Liver (tissue), 9 donors: Measurements from ENCODE around the gene MYG1. TPM values are rescaled to one million over a fixed set of nuclear protein-coding genes. Genes with fewer than 3 reads are reported as not detected.

Experiments used
- DNase-seq: peaks from one replicate; pipeline ENCODE4 v3.0.0-alpha.2; 2017; ENCODE audit warnings: low spot score
- H3K27ac ChIP-seq, 2 donors: one replicate each; pipeline ENCODE4 v1.7.0; 2013; ENCODE audit warnings: inconsistent platforms in 2 of 2, low read length in 2 of 2, control low read depth in 1 of 2, low read depth in 1 of 2, mild to moderate bottlenecking in 1 of 2
- H3K27me3 ChIP-seq, 4 donors: one replicate each; pipeline versions ENCODE4 v1.6.1 to v1.7.0; 2013; ENCODE audit warnings: low read length in 3 of 4, inconsistent platforms in 1 of 4, mild to moderate bottlenecking in 1 of 4, moderate library complexity in 1 of 4; ENCODE audit not compliant: control insufficient read depth in 4 of 4, insufficient read depth in 4 of 4
- H3K36me3 ChIP-seq, 4 donors: one replicate each; pipeline versions ENCODE4 v1.6.1 to v1.7.0; 2013; ENCODE audit warnings: low read length in 3 of 4, mild to moderate bottlenecking in 3 of 4, low read depth in 1 of 4, moderate library complexity in 1 of 4; ENCODE audit not compliant: control insufficient read depth in 4 of 4, insufficient read depth in 3 of 4
- H3K4me1 ChIP-seq, 4 donors: one replicate each; pipeline versions ENCODE4 v1.6.1 to v1.7.0; 2013; ENCODE audit warnings: low read length in 3 of 4, mild to moderate bottlenecking in 3 of 4, moderate library complexity in 1 of 4; ENCODE audit not compliant: control insufficient read depth in 4 of 4, insufficient read depth in 4 of 4
- H3K4me3 ChIP-seq, 3 donors: one replicate each; pipeline versions ENCODE4 v1.6.1 to v1.7.0; 2013; ENCODE audit warnings: low read length in 3 of 3, control low read depth in 1 of 3, low read depth in 1 of 3, mild to moderate bottlenecking in 1 of 3
- H3K9ac ChIP-seq, 2 donors: one replicate each; pipeline ENCODE4 v1.7.0; 2013; ENCODE audit warnings: low read length in 2 of 2, mild to moderate bottlenecking in 2 of 2, moderate library complexity in 2 of 2, control low read depth in 1 of 2, low read depth in 1 of 2
- H3K9me3 ChIP-seq, 4 donors: one replicate each; pipeline versions ENCODE4 v1.6.1 to v1.7.0; 2013; ENCODE audit warnings: low read length in 3 of 4; ENCODE audit not compliant: control insufficient read depth in 4 of 4
- ATF3 ChIP-seq: IDR thresholded peaks from 2 replicates; pipeline ENCODE4 v1.6.1; 2016; ENCODE audit warnings: antibody characterized with exemption
- EGR1 ChIP-seq, 2 donors: IDR thresholded peaks; 2 replicates each; pipeline ENCODE4 v1.6.1; 2016 to 2018; ENCODE audit warnings: antibody characterized with exemption in 2 of 2, low read depth in 2 of 2
- FOXA1 ChIP-seq: IDR thresholded peaks from 2 replicates; pipeline ENCODE4 v1.6.1; 2016; ENCODE audit warnings: antibody characterized with exemption
- GABPA ChIP-seq, 2 donors: IDR thresholded peaks in 1 of 2; conservative IDR thresholded peaks in 1 of 2; 2 replicates each; pipeline ENCODE4 v1.6.1; 2016; ENCODE audit warnings: antibody characterized with exemption in 2 of 2, mild to moderate bottlenecking in 1 of 2, moderate library complexity in 1 of 2
- HNF4A ChIP-seq, 2 donors: conservative IDR thresholded peaks; 2 replicates each; pipeline ENCODE4 v1.6.1; 2016; ENCODE audit warnings: antibody characterized with exemption in 2 of 2, mild to moderate bottlenecking in 2 of 2
- JUND ChIP-seq, 2 donors: IDR thresholded peaks; 2 replicates each; pipeline ENCODE4 v1.6.1; 2016; ENCODE audit warnings: antibody characterized with exemption in 2 of 2
- MAX ChIP-seq: IDR thresholded peaks from 2 replicates; pipeline ENCODE4 v1.6.1; 2016; ENCODE audit warnings: antibody characterized with exemption
- NR2F2 ChIP-seq: IDR thresholded peaks from 2 replicates; pipeline ENCODE4 v1.6.1; 2016; ENCODE audit warnings: antibody characterized with exemption
- REST ChIP-seq: IDR thresholded peaks from 2 replicates; pipeline ENCODE4 v1.6.1; 2016; ENCODE audit warnings: antibody characterized with exemption, mild to moderate bottlenecking
- RXRA ChIP-seq, 2 donors: IDR thresholded peaks; 2 replicates each; pipeline ENCODE4 v1.6.1; 2017 to 2018; ENCODE audit warnings: antibody characterized with exemption in 2 of 2, mild to moderate bottlenecking in 1 of 2
- SP1 ChIP-seq: IDR thresholded peaks from 2 replicates; pipeline ENCODE4 v1.6.1; 2018; ENCODE audit warnings: antibody characterized with exemption, mild to moderate bottlenecking
- TAF1 ChIP-seq: conservative IDR thresholded peaks from 2 replicates; pipeline ENCODE4 v1.6.1; 2016; ENCODE audit warnings: antibody characterized with exemption, mild to moderate bottlenecking
- YY1 ChIP-seq: IDR thresholded peaks from 2 replicates; pipeline ENCODE4 v1.6.1; 2016; ENCODE audit warnings: antibody characterized with exemption, mild to moderate bottlenecking
- ZBTB33 ChIP-seq: IDR thresholded peaks from 2 replicates; pipeline ENCODE4 v1.6.1; 2016; ENCODE audit warnings: antibody characterized with exemption
- WGBS: extraction: QIAGEN DNeasy Blood & Tissue Kit; methylation state at CpG from one replicate; pipeline ENCODE4 v1.1.7; 2013; 5-methylcytosine and 5-hydroxymethylcytosine counted together
- polyA plus RNA-seq, 2 donors: library from polyadenylated mRNA; stranded (reverse) in 1 of 2; unstranded in 1 of 2; fragments of 200-250 nt in 1 of 2; fragments of >200 nt in 1 of 2; fragmentation: Nextera tagmentation in 1 of 2; extraction: Ambion mirVana in 1 of 2; gene quantifications; one replicate each; pipeline versions ENCODE4 v1.2.1 to v1.2.3, GENCODE V29; 2013 to 2015
- total RNA-seq, 2 donors: library from RNA; depleted of rRNA; stranded (reverse); fragments of >200 nt; gene quantifications; one replicate each; pipeline ENCODE4 v1.2.3, GENCODE V29; 2014
- donor health status: healthy.
- donor health status: healthy.
- donor health status: healthy.
- donor health status: healthy.
- donor health status: healthy.

MYG1 gene
- total and polyA plus RNA-seq, 4 donors: 15.0 to 28.0 (median 19.3) TPM

- TF ChIP-seq TAF1 (no peak), SP1 (peak; percentile 94), YY1 (peak; percentile 84), JUND (IDR thresholded peaks at IDR 0.05) (no peak), HNF4A (conservative IDR thresholded peaks at IDR 0.05) (peak; percentile 58 to 75), NR2F2 (peak; percentile 49), RXRA (IDR thresholded peaks at IDR 0.05) (peak in 1 of 2 donors; percentile 47)
Observed at GRCh38 chr12:53324779-53325510, 25.4 kb downstream of the MYG1 start (continued).

- DNase-seq: no peak
- H3K4me1 ChIP-seq: peaks cover under 1 to 31% (median 19%) of the 10 kb centered on the region in 4 donors
- 1% methylated on average over 50 of the region's 50 CpGs for WGBS
- peak overlapping the region; percentile 81 to 94 for H3K27ac ChIP-seq
- H3K27me3 ChIP-seq: no peaks in the 10 kb centered on the region
- no peaks in the 10 kb centered on the region for H3K9me3 ChIP-seq
- peak overlapping the region in 2 of 3 donors; percentile 56 to 73 for H3K4me3 ChIP-seq
- TF ChIP-seq TAF1 (no peak), FOXA1 (no peak), NR2F2 (no peak), ATF3 (no peak), ZBTB33 (no peak), REST (no peak), GABPA (IDR thresholded peaks at IDR 0.05 in 1 of 2, conservative IDR thresholded peaks at IDR 0.05 in 1 of 2) (no peak), MAX (no peak), SP1 (no peak), EGR1 (IDR thresholded peaks at IDR 0.05; ENCODE audit: low read depth in 2 of 2) (no peak)
- H3K36me3 ChIP-seq: no peaks in the 10 kb centered on the region
- H3K9ac ChIP-seq: no peak overlapping the region
Observed at GRCh38 chr12:53325511-53326061, 26.1 kb downstream of the MYG1 start.
